HEK293T (cell line): Measurements from ENCODE around the gene SLC25A26.
A peak's percentile ranks its signal among the peaks of the same experiment; 100 is the strongest.

Experiments used
- CTCF ChIA-PET: fragments of 350-600 bp; formaldehyde crosslinking; extraction: SDS; loops from one replicate; lab custom pipeline; 2021; ENCODE audit warnings: antibody characterized with exemption, inconsistent platforms; lab: Yijun Ruan, JAX
- POLR2A ChIA-PET: fragments of 350-600 bp; formaldehyde crosslinking; extraction: SDS; loops from one replicate; lab custom pipeline; 2020; ENCODE audit warnings: antibody characterized with exemption, inconsistent platforms; lab: Yijun Ruan, JAX
- DNase-seq: peaks from one replicate; pipeline ENCODE4 v3.0.0; 2012; ENCODE audit warnings: mixed read lengths; ENCODE audit errors: extremely low spot score
- ARNT ChIP-seq: fragments of 450-650 bp; IDR thresholded peaks from 2 replicates; pipeline ENCODE4 v1.6.1; 2017; ENCODE audit warnings: mild to moderate bottlenecking
- BHLHE40 ChIP-seq: fragments of 450-650 bp; IDR thresholded peaks from 2 replicates; pipeline ENCODE4 v1.6.1; 2016; ENCODE audit warnings: mild to moderate bottlenecking, moderate library complexity, borderline replicate concordance
- CTBP1 ChIP-seq: fragments of 450-650 bp; IDR thresholded peaks from 2 replicates; pipeline ENCODE4 v1.6.1; 2016; ENCODE audit warnings: borderline replicate concordance
- ELF4 ChIP-seq: fragments of 450-650 bp; IDR thresholded peaks from 2 replicates; pipeline ENCODE4 v1.6.1; 2017; ENCODE audit warnings: antibody characterized with exemption
- FOXA1 ChIP-seq: fragments of 450-650 bp; IDR thresholded peaks from 2 replicates; pipeline ENCODE4 v1.6.1; 2016; ENCODE audit warnings: mild to moderate bottlenecking
- FOXK2 ChIP-seq: fragments of 450-650 bp; IDR thresholded peaks from 2 replicates; pipeline ENCODE4 v1.6.1; 2016; ENCODE audit warnings: mild to moderate bottlenecking
- FOXM1 ChIP-seq: fragments of 450-650 bp; IDR thresholded peaks from 2 replicates; pipeline ENCODE4 v1.6.1; 2017; ENCODE audit warnings: mild to moderate bottlenecking, borderline replicate concordance
- HDGF ChIP-seq: fragments of 450-650 bp; IDR thresholded peaks from 2 replicates; pipeline ENCODE4 v1.6.1; 2017; ENCODE audit warnings: antibody characterized with exemption, borderline replicate concordance
- L3MBTL2 ChIP-seq: fragments of 450-650 bp; conservative IDR thresholded peaks from 2 replicates; pipeline ENCODE4 v1.6.1; 2016; ENCODE audit warnings: mild to moderate bottlenecking
- LEF1 ChIP-seq: fragments of 450-650 bp; IDR thresholded peaks from 2 replicates; pipeline ENCODE4 v1.6.1; 2017; ENCODE audit warnings: mild to moderate bottlenecking, borderline replicate concordance
- NFRKB ChIP-seq: fragments of 450-650 bp; IDR thresholded peaks from 2 replicates; pipeline ENCODE4 v1.6.1; 2016; ENCODE audit warnings: mild to moderate bottlenecking, moderate library complexity
- SP1 ChIP-seq: fragments of 450-650 bp; IDR thresholded peaks from 2 replicates; pipeline ENCODE4 v1.6.1; 2017
- SUZ12 ChIP-seq: fragments of 450-650 bp; IDR thresholded peaks from 2 replicates; pipeline ENCODE4 v1.6.1; 2016; ENCODE audit warnings: mild to moderate bottlenecking
- TARDBP ChIP-seq: fragments of 450-650 bp; IDR thresholded peaks from 2 replicates; pipeline ENCODE4 v1.6.1; 2016
- ZNF384 ChIP-seq: fragments of 450-650 bp; IDR thresholded peaks from 2 replicates; pipeline ENCODE4 v1.6.1; 2016
- TF ChIP-seq, protein P1 (sequence below): fragments of 450-650 bp; IDR thresholded peaks from 2 replicates; pipeline ENCODE4 v1.6.1; 2016

The SLC25A26 gene

DNA sequence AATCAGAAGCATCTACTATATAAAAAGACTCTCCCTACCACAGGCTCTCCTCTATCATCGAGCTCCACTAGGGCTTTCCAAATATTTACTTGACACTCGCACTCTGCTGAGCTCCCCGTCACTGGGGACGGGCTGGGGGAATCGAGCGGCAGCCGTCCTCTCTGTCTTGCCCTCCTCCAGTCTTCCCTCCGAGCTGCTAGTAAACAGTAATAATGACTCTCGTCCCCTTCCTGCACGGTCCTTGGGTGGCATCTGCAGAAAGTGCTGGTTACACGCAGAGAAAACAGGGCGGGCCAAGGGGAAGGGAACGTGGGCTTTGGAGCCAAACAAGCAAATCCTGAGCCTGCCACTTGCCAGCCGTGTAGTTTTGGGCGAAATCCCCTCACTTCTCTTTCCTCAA lies 183.4 kb downstream of the SLC25A26 start:
- no peak for DNase-seq
- TF ChIP-seq NFRKB (no peak), FOXA1 (no peak)
- ChIA-PET CTCF (interaction anchor here (1.0 to 1.6 kb wide), 3 partner anchors 10 to 418 kb away, joined by 3 to 4 read pairs (median 3); no protein-coding TSS in a partner anchor), POLR2A (no interaction called here)

GRCh38 chr3:66404903-66405700 lies 184.3 kb downstream of the SLC25A26 start:
- TF ChIP-seq LEF1, result no peak
- DNase-seq, result no peak
- POLR2A ChIA-PET, result no interaction called here
- CTCF ChIA-PET, result interaction anchor here (0.7 to 1.6 kb wide), 4 partner anchors 11 to 705 kb away, joined by 3 to 4 read pairs (median 3); no protein-coding TSS in a partner anchor

GRCh38 chr3:66405701-66406091 lies 184.9 kb downstream of the SLC25A26 start:
- DNase-seq, result no peak
- CTCF ChIA-PET, result interaction anchor here (0.7 to 1.6 kb wide), 2 partner anchors 410 to 704 kb away, joined by 3 read pairs; no protein-coding TSS in a partner anchor
- TF ChIP-seq, protein P1, sequence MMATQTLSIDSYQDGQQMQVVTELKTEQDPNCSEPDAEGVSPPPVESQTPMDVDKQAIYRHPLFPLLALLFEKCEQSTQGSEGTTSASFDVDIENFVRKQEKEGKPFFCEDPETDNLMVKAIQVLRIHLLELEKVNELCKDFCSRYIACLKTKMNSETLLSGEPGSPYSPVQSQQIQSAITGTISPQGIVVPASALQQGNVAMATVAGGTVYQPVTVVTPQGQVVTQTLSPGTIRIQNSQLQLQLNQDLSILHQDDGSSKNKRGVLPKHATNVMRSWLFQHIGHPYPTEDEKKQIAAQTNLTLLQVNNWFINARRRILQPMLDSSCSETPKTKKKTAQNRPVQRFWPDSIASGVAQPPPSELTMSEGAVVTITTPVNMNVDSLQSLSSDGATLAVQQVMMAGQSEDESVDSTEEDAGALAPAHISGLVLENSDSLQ, result no peak
- TF ChIP-seq NFRKB (no peak), SP1 (no peak), SUZ12 (no peak)
- POLR2A ChIA-PET, result no interaction called here

DNA sequence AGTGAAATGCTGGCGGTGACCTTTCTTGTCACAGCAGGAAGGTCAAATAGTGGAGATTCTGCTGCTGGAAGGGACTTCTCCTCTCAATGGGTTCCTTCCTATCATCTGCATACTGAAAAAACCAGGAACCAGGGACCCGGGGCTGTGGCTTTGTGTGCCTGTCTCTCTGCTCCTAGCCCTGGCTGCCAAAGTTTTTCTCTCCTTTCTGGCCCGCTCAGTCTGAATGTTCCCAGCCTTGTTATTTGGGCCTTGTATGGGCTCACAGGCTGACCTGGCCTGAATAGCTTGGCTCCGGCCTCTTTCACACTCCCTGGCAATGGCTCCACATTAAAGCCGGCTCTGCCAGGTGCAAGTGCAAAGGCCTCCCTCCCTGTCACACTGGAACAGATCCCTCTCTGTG lies 185.4 kb downstream of the SLC25A26 start:
- TF ChIP-seq SP1, result no peak
- TF ChIP-seq FOXA1, result no peak
- no peak for TF ChIP-seq CTBP1
- no peak for TF ChIP-seq FOXK2
- no peak for DNase-seq
- POLR2A ChIA-PET, result no interaction called here
- CTCF ChIA-PET, result interaction anchor here (0.7 kb wide), 1 partner anchor 704 kb away, joined by 3 read pairs; no protein-coding TSS in a partner anchor

DNA sequence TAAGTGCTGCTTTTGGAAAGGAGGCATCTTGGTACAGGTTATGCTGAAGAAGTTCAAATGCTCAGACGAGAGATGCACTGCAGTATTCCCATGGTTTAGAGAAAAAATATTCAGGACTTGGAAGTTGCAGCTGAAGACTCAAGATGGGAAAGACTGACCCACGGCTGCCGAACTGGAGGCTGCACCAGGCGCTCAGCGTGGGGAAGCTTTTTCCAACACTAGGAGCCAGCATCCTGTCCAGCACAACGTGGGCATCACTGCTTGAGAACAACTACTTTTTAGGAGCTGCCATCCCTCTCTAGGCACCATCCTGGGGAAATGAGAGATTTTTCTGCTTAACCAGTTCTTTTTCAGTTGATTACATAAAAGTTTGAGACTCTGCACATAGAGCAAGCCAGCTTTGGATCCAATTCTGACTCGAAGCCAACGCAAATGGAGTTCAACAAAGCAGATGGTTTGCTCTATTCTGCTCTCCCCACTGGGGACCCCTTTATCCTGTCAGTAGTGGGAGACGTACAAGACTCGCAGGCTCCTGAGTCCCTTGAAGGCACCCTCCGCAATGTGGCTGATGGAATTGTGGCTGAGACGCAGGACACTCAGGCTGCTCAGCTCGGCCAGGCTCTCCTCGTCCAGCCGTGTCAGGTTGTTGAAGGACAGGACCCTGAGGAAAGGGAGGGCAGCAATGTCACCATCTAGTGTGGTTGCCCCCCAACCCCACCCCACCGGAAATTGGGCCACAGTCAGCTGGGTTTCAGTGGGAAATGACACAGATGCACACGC lies 186.2 kb downstream of the SLC25A26 start:
- ChIA-PET POLR2A (no interaction called here), CTCF (interaction anchor here (0.6 to 2.3 kb wide), 7 partner anchors 13 to 412 kb away, joined by 3 to 7 read pairs (median 3); no protein-coding TSS in a partner anchor)
- DNase-seq, result no peak
- no peak for TF ChIP-seq L3MBTL2
- TF ChIP-seq ARNT, result no peak
- no peak for TF ChIP-seq FOXA1
- no peak for TF ChIP-seq CTBP1
- TF ChIP-seq FOXK2, result no peak
- TF ChIP-seq TARDBP, result no peak
- TF ChIP-seq, protein P1, result no peak
- TF ChIP-seq SUZ12, result no peak
- no peak for TF ChIP-seq NFRKB
- no peak for TF ChIP-seq HDGF
- no peak for TF ChIP-seq LEF1
- no peak for TF ChIP-seq FOXM1
- no peak for TF ChIP-seq BHLHE40
- TF ChIP-seq ZNF384, result no peak
- no peak for TF ChIP-seq SP1
- no peak for TF ChIP-seq ELF4

GRCh38 chr3:66407611-66408218 lies 186.9 kb downstream of the SLC25A26 start:
- POLR2A ChIA-PET, result no interaction called here
- peak; percentile 85 for DNase-seq
- no peak for TF ChIP-seq LEF1
- TF ChIP-seq, protein P1, result no peak
- TF ChIP-seq FOXA1, result no peak
- no peak for TF ChIP-seq ARNT
- no peak for TF ChIP-seq FOXM1
- TF ChIP-seq CTBP1, result no peak
- no peak for TF ChIP-seq NFRKB
- no peak for TF ChIP-seq HDGF
- TF ChIP-seq ZNF384, result no peak
- TF ChIP-seq SP1, result no peak
- CTCF ChIA-PET, result interaction anchor here (0.6 to 2.3 kb wide), 13 partner anchors 9 to 412 kb away, joined by 3 to 7 read pairs (median 3); no protein-coding TSS in a partner anchor
